ENCODE measurements around the gene ADAMTS9.

The ADAMTS9 gene

DNA sequence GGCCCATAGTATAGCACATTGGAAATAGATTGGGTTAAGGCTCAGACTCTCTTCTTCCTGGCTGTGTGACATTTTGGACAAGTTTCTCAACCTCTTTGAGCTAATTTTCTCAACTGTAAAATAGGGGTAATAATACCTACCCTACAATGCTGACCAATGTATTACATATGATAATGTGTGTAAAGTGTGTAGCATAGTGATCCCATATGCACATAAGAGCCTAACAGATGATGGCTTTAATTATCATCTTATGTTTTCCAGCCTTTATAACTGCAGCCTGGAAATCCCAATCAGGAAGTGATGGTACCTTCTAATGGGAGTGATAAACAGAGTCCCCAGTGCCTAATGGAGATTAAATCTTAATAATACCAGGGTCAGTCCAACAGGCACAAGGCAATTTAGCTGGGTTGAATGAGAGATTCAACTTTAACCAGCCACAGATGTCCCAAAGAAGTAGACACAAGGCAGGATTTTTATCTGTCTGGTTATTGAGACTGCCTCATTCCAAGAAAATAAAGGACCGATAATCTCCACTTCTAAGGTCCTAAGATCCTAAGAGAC, 12.0 kb downstream of the ADAMTS9 start:
- TF ChIP-seq, protein P1, sequence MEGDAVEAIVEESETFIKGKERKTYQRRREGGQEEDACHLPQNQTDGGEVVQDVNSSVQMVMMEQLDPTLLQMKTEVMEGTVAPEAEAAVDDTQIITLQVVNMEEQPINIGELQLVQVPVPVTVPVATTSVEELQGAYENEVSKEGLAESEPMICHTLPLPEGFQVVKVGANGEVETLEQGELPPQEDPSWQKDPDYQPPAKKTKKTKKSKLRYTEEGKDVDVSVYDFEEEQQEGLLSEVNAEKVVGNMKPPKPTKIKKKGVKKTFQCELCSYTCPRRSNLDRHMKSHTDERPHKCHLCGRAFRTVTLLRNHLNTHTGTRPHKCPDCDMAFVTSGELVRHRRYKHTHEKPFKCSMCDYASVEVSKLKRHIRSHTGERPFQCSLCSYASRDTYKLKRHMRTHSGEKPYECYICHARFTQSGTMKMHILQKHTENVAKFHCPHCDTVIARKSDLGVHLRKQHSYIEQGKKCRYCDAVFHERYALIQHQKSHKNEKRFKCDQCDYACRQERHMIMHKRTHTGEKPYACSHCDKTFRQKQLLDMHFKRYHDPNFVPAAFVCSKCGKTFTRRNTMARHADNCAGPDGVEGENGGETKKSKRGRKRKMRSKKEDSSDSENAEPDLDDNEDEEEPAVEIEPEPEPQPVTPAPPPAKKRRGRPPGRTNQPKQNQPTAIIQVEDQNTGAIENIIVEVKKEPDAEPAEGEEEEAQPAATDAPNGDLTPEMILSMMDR (IDR thresholded peaks at IDR 0.05; ENCODE audit: low read depth, low read length): no peak
- TF ChIP-seq EZH2phosphoT487 (IDR thresholded peaks at IDR 0.05; ENCODE audit: low read depth): no peak
- no peaks in the 10 kb centered on the region for H4K20me1 ChIP-seq (ENCODE audit: insufficient read depth, low read length)

DNA sequence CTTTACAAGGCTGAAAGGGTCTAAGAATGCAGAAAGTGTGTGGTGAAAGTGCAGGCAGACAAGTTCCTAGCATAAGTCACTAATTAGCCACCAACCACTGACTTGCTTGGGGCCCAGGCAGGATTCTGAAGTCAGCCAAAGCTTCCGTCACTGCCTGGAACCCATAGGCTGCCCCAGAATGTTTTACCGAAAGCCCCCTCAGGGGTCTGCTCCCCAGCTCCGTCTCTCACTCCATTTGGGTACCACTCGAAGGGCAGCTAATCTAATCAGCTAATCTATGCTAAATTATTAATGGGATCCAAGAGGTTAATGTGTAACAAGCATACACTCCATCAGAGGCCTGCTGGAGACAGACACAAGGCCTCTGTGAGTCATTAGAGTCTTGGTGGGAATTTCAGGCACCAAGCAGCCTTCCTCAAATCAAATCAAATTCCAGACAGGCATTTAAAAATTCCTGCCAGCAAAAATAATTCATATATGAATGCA, 13.2 kb downstream of the ADAMTS9 start:
- H3K4me1 ChIP-seq (ENCODE audit: low read length): no peaks in the 10 kb centered on the region
- H2AFZ ChIP-seq (ENCODE audit: low read depth, low read length): no peak overlapping the region
- TF ChIP-seq, protein P1 (IDR thresholded peaks at IDR 0.05; ENCODE audit: low read depth, low read length): no peak
- TF ChIP-seq EZH2phosphoT487 (IDR thresholded peaks at IDR 0.05; ENCODE audit: low read depth): no peak
- H3K79me2 ChIP-seq (ENCODE audit: low read length): no peaks in the 10 kb centered on the region
- no peak overlapping the region for H3K27ac ChIP-seq (ENCODE audit: low read length)
- no peak overlapping the region for H3K4me2 ChIP-seq (ENCODE audit: low read length)
- no peak overlapping the region for H3K4me3 ChIP-seq (ENCODE audit: low read length)
- no peaks in the 10 kb centered on the region for H4K20me1 ChIP-seq (ENCODE audit: insufficient read depth, low read length)
- H3K36me3 ChIP-seq (replicated peaks; ENCODE audit: low read depth, low read length): no peaks in the 10 kb centered on the region
- H3K9me3 ChIP-seq (ENCODE audit: insufficient read depth, low read length): no peaks in the 10 kb centered on the region
- no peak overlapping the region for H3K9ac ChIP-seq (ENCODE audit: low read length)
- no peaks in the 10 kb centered on the region for H3K27me3 ChIP-seq (ENCODE audit: low read depth, low read length)

More for the DNA sequence above, 12.0 kb downstream of the ADAMTS9 start:
- no peak overlapping the region for H3K4me2 ChIP-seq (ENCODE audit: low read length)
- no peak overlapping the region for H2AFZ ChIP-seq (ENCODE audit: low read depth, low read length)
- no peaks in the 10 kb centered on the region for H3K9me3 ChIP-seq (ENCODE audit: insufficient read depth, low read length)
- H3K4me1 ChIP-seq (ENCODE audit: low read length): no peaks in the 10 kb centered on the region
- no peaks in the 10 kb centered on the region for H3K79me2 ChIP-seq (ENCODE audit: low read length)
- H3K9ac ChIP-seq (ENCODE audit: low read length): no peak overlapping the region
- H3K27me3 ChIP-seq (ENCODE audit: low read depth, low read length): no peaks in the 10 kb centered on the region
- H3K36me3 ChIP-seq (replicated peaks; ENCODE audit: low read depth, low read length): no peaks in the 10 kb centered on the region
- H3K27ac ChIP-seq (ENCODE audit: low read length): no peak overlapping the region
- no peak overlapping the region for H3K4me3 ChIP-seq (ENCODE audit: low read length)

DNA sequence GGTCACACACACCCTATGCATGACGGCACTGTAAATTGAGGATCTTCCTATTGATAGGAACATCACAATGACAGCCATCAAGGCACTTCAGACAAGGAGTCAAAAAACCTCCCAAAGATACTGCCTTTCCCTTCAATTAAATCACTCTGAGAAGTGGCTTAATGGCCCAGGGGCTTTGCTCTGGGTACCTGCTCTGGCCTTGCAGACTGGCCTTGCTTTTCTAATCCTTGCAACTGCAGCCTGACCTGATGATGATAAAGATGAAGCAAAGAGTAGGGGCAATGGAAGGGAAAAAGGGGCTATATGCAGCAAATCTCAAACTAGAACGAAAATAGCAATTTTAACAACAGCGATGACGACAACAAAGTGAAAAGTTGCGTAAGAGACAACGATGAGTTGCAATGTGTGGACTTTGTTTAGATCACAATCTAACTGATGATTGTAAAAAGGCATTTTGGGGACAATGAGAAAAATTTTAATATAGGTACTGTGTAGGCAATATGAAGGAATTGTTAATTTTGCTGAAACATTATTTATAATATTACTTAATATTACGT, 14.6 kb downstream of the ADAMTS9 start:
- no peaks in the 10 kb centered on the region for H4K20me1 ChIP-seq (ENCODE audit: insufficient read depth, low read length)
- no peaks in the 10 kb centered on the region for H3K9me3 ChIP-seq (ENCODE audit: insufficient read depth, low read length)
- no peak overlapping the region for H3K4me2 ChIP-seq (ENCODE audit: low read length)
- H3K79me2 ChIP-seq (ENCODE audit: low read length): no peaks in the 10 kb centered on the region
- H2AFZ ChIP-seq (ENCODE audit: low read depth, low read length): no peak overlapping the region
- TF ChIP-seq, protein P1 (IDR thresholded peaks at IDR 0.05; ENCODE audit: low read depth, low read length): no peak
- no peak for TF ChIP-seq EZH2phosphoT487 (IDR thresholded peaks at IDR 0.05; ENCODE audit: low read depth)
- H3K9ac ChIP-seq (ENCODE audit: low read length): no peak overlapping the region
- H3K27me3 ChIP-seq (ENCODE audit: low read depth, low read length): no peaks in the 10 kb centered on the region
- H3K36me3 ChIP-seq (replicated peaks; ENCODE audit: low read depth, low read length): no peaks in the 10 kb centered on the region
- H3K4me3 ChIP-seq (ENCODE audit: low read length): no peak overlapping the region
- no peak overlapping the region for H3K27ac ChIP-seq (ENCODE audit: low read length)
- H3K4me1 ChIP-seq (ENCODE audit: low read length): no peaks in the 10 kb centered on the region

DNA sequence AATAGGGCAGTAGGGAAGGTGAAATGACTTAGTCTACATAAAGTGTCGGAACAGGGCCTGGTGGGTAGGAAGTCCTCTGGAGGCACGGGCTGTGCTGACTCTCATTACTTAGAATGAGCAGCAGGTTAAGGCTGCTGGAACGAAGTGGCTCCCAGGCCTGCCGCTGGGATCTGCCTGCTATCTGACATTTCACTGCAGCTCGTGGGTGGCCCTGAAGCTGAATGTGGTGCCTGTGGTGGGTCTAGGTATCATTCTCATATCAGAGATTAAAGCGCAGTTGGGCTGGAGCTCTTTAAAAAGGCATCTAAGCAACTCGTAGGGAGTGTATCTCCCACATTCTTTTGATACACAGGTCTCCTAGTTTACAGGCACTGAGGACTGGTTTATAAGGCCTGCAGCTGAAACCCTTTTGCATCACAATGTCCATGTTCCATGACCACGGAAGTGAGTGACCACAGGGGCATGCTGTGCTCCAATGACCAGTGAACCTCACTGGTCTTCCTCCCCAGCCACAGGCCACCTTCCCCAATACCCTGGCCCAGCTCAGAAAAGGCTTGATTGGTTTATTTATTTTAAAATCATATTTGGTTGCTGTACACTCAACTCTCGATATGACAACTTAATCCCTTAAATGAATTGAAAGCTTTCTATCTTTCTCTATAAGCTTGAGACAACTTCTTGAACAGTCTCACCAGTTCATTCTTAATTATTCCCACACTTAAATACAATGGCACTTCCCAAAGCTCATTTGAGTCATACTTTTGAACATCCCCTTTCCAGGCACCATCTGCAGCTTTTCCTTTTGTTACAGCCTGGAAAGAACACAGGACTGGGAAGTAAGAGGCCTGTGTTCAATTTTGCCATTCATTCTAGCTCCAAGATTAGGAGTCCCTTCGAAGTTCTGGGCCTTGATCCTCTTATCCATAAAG, 19.0 kb downstream of the ADAMTS9 start:
- Histone ChIP-seq H3K4me2 (ENCODE audit: low read length) (no peak overlapping the region), H3K9me3 (ENCODE audit: insufficient read depth, low read length) (no peaks in the 10 kb centered on the region), H3K27ac (ENCODE audit: low read length) (no peak overlapping the region), H3K79me2 (ENCODE audit: low read length) (no peaks in the 10 kb centered on the region), H3K4me1 (ENCODE audit: low read length) (no peaks in the 10 kb centered on the region), H4K20me1 (ENCODE audit: insufficient read depth, low read length) (no peaks in the 10 kb centered on the region), H3K9ac (ENCODE audit: low read length) (no peak overlapping the region), H3K27me3 (ENCODE audit: low read depth, low read length) (no peaks in the 10 kb centered on the region), H3K4me3 (ENCODE audit: low read length) (no peak overlapping the region), H3K36me3 (replicated peaks; ENCODE audit: low read depth, low read length) (no peaks in the 10 kb centered on the region), H2AFZ (ENCODE audit: low read depth, low read length) (no peak overlapping the region)
- TF ChIP-seq EZH2phosphoT487 (IDR thresholded peaks at IDR 0.05; ENCODE audit: low read depth): no peak
- TF ChIP-seq, protein P1 (IDR thresholded peaks at IDR 0.05; ENCODE audit: low read depth, low read length): no peak

Data from OCI-LY3 (cell line).